PC-3 (cell line): ENCODE measurements around the gene FAM151A. TPM values are rescaled to one million over a fixed set of nuclear protein-coding genes. Genes with fewer than 3 reads are reported as not detected.

Experiments
- ATAC-seq: fragments of 200-7000 bp; cut with Tn5 transposase; 2 replicates; pipeline ENCODE4 v1.9.1; 2020; ENCODE audit warnings: mild to moderate bottlenecking, moderate library complexity
- BruUV-seq: library from RNA; stranded (reverse); fragments of 400-500 nt; replicated peaks from 2 replicates; lab custom pipeline; 2021; lab: Mats Ljungman, UMichigan
- CTCF ChIA-PET: fragments of 300-600 bp; sonication (Branson Sonifier 250); formaldehyde crosslinking; loops from one replicate; lab custom pipeline; 2022; ENCODE audit warnings: antibody characterized with exemption; lab: Charles Lee
- POLR2A ChIA-PET: fragments of 300-600 bp; sonication (Branson Sonifier 250); formaldehyde crosslinking; loops from one replicate; lab custom pipeline; 2022; ENCODE audit warnings: antibody characterized with exemption; ENCODE audit not compliant: unreplicated experiment; lab: Charles Lee
- DNase-seq: peaks from one replicate; pipeline ENCODE4 v3.0.0-alpha.2; 2015
- H2AFZ ChIP-seq: fragments of 300-600 bp; sonication (generic); 2 replicates; pipeline ENCODE4 v1.6.0; 2016; ENCODE audit warnings: antibody characterized with exemption, low read length
- H3F3A ChIP-seq: fragments of 300-600 bp; sonication (generic); one replicate; pipeline ENCODE4 v1.6.0; 2017; ENCODE audit warnings: antibody characterized with exemption, low read length, control low read depth, mild to moderate bottlenecking; ENCODE audit not compliant: unreplicated experiment
- H3K27ac ChIP-seq: fragments of 300-600 bp; sonication (generic); 2 replicates; pipeline ENCODE4 v1.5.1; 2016; ENCODE audit warnings: mild to moderate bottlenecking, low read length
- H3K27me3 ChIP-seq: fragments of 300-600 bp; sonication (generic); 2 replicates; pipeline ENCODE4 v1.6.1; 2016; ENCODE audit warnings: low read length, mixed read lengths
- H3K36me3 ChIP-seq: fragments of 300-600 bp; sonication (generic); 2 replicates; pipeline ENCODE4 v1.6.1; 2016; ENCODE audit warnings: low read depth, mixed run types, low read length, mixed read lengths
- H3K4me1 ChIP-seq: fragments of 300-600 bp; sonication (generic); 2 replicates; pipeline ENCODE4 v1.5.1; 2016; ENCODE audit warnings: low read length; ENCODE audit not compliant: insufficient read depth
- H3K4me2 ChIP-seq: fragments of 300-600 bp; sonication (generic); 2 replicates; pipeline ENCODE4 v1.6.0; 2016; ENCODE audit warnings: low read length
- H3K4me3 ChIP-seq: fragments of 300-600 bp; sonication (generic); 2 replicates; pipeline ENCODE4 v1.5.1; 2016; ENCODE audit warnings: mild to moderate bottlenecking, low read length, mixed read lengths
- H3K79me2 ChIP-seq: fragments of 300-600 bp; sonication (generic); 2 replicates; pipeline ENCODE4 v1.6.1; 2017; ENCODE audit warnings: low read length, mixed read lengths
- H3K9ac ChIP-seq: fragments of 300-600 bp; sonication (generic); 2 replicates; pipeline ENCODE4 v1.6.0; 2016; ENCODE audit warnings: mild to moderate bottlenecking, low read length
- H3K9me2 ChIP-seq: fragments of 300-600 bp; sonication (generic); replicated peaks from 2 replicates; pipeline ENCODE4 v1.6.1; 2016; ENCODE audit warnings: mixed run types, low read length, mixed read lengths
- H3K9me3 ChIP-seq: fragments of 300-600 bp; sonication (generic); 2 replicates; pipeline ENCODE4 v1.6.1; 2016; ENCODE audit warnings: low read length, mixed read lengths
- H4K20me1 ChIP-seq: fragments of 300-600 bp; sonication (generic); 2 replicates; pipeline ENCODE4 v1.6.1; 2016; ENCODE audit warnings: low read length, mixed read lengths
- CTCF ChIP-seq: fragments of 300-600 bp; sonication (generic); conservative IDR thresholded peaks from 2 replicates; pipeline ENCODE4 v1.5.1; 2017; ENCODE audit warnings: antibody characterized with exemption, low read depth, mild to moderate bottlenecking, low read length
- EZH2 ChIP-seq: fragments of 300-600 bp; sonication (generic); IDR thresholded peaks from one replicate; pipeline ENCODE4 v1.6.1; 2017; ENCODE audit warnings: antibody characterized with exemption, mild to moderate bottlenecking, low read length; ENCODE audit not compliant: unreplicated experiment
- EZH2phosphoT487 ChIP-seq: fragments of 300-600 bp; sonication (generic); IDR thresholded peaks from 2 replicates; pipeline ENCODE4 v1.6.1; 2018; ENCODE audit warnings: mild to moderate bottlenecking, antibody characterized with exemption, low read length, borderline replicate concordance
- intact Hi-C: fragments of 100-400 bp; cut with micrococcal nuclease; formaldehyde crosslinking; loops from 2 replicates; pipeline ENCODE4 v1.9.0; 2023
- total RNA-seq: library from RNA; depleted of rRNA; stranded (reverse); fragments of >200 nt; gene quantifications from 2 replicates; pipeline ENCODE4 v1.2.3, GENCODE V29; 2014; rRNA removed

Gene FAM151A
- total RNA-seq, 1 experiment from 2014 or later, result not detected

GRCh38 chr1:54564312-54565112 lies 58.8 kb downstream of the FAM151A start:
- H3K9me3 ChIP-seq, result no peaks in the 10 kb centered on the region
- H3K36me3 ChIP-seq, result no peaks in the 10 kb centered on the region
- H3K4me1 ChIP-seq, result peaks cover 39% of the 10 kb centered on the region
- peak overlapping the region; percentile 47 for H3K27ac ChIP-seq
- intact Hi-C loops, result no loop called here
- no peaks in the 10 kb centered on the region for H3F3A ChIP-seq
- H3K79me2 ChIP-seq, result no peaks in the 10 kb centered on the region
- peak overlapping the region; percentile 28 for H2AFZ ChIP-seq
- H4K20me1 ChIP-seq, result no peaks in the 10 kb centered on the region
- ChIA-PET POLR2A (no interaction called here), CTCF (no interaction called here)
- TF ChIP-seq EZH2phosphoT487 (no peak), CTCF (no peak), EZH2 (no peak)
- no peaks in the 10 kb centered on the region for H3K9me2 ChIP-seq
- DNase-seq (peak; percentile 95), ATAC-seq (peak; percentile 90)
- peak overlapping the region; percentile 65 for H3K4me2 ChIP-seq
- no peak overlapping the region for H3K9ac ChIP-seq
- TSS peak; percentile 66 for BruUV-seq
- peak overlapping the region; percentile 46; the same call in 1 of the 2 replicates for H3K4me3 ChIP-seq
- no peaks in the 10 kb centered on the region for H3K27me3 ChIP-seq

GRCh38 chr1:54559771-54560231 lies 63.5 kb downstream of the FAM151A start:
- no peaks in the 10 kb centered on the region for H3K36me3 ChIP-seq
- no peak for TF ChIP-seq CTCF
- TF ChIP-seq EZH2, result no peak
- no peak for TF ChIP-seq EZH2phosphoT487
- no peak overlapping the region for H3K4me2 ChIP-seq
- H3K4me3 ChIP-seq, result no peak overlapping the region
- no peaks in the 10 kb centered on the region for H3K27me3 ChIP-seq
- intact Hi-C loops, result no loop called here
- no peaks in the 10 kb centered on the region for H3F3A ChIP-seq
- peaks cover 16% of the 10 kb centered on the region for H3K4me1 ChIP-seq
- H4K20me1 ChIP-seq, result no peaks in the 10 kb centered on the region
- no peaks in the 10 kb centered on the region for H3K9me2 ChIP-seq
- ATAC-seq (no peak), DNase-seq (no peak)
- ChIA-PET CTCF (no interaction called here), POLR2A (no interaction called here)
- no peak overlapping the region for H2AFZ ChIP-seq
- no peak overlapping the region for H3K27ac ChIP-seq
- no peaks in the 10 kb centered on the region for H3K79me2 ChIP-seq
- H3K9me3 ChIP-seq, result no peaks in the 10 kb centered on the region
- H3K9ac ChIP-seq, result no peak overlapping the region
- no TSS peak for BruUV-seq

Other genes starting within 250 kb of the FAM151A start
- 13.0 and 15.0 TPM in 2 replicates for gene SSBP3, start 217.1 kb downstream of the FAM151A start, total RNA-seq
- gene ACOT11, start 75.3 kb downstream of the FAM151A start, total RNA-seq, result 4.1 and 5.0 TPM in 2 replicates
- gene MROH7, start 18.3 kb upstream of the FAM151A start, total RNA-seq, result not detected in 2 replicates
- 28.2 and 34.7 TPM in 2 replicates for gene TTC4, start 92.3 kb upstream of the FAM151A start, total RNA-seq
- gene PARS2, start 141.0 kb upstream of the FAM151A start, total RNA-seq, result 3.5 and 5.0 TPM in 2 replicates
- 21.8 and 31.3 TPM in 2 replicates for gene TTC22, start 177.8 kb upstream of the FAM151A start, total RNA-seq